Stimulated activated CD8-positive, alpha-beta memory T cell treated with anti-CD3 and anti-CD28 coated beads, Interleukin-7, amount 100 ng/mL, for 1 hour (primary cell): ENCODE results near the gene AMMECR1.
"Not testable (repeated sequence)": the region's sequence is repeated elsewhere in the genome, so short reads cannot be mapped to it uniquely, and the experiment has no call there.

ENCODE experiments used
- DNase-seq, 2 donors: peaks; one replicate each; pipeline ENCODE4 v3.0.0-alpha.2; 2020; ENCODE audit warnings: low read depth in 2 of 2

AMMECR1 gene

DNA sequence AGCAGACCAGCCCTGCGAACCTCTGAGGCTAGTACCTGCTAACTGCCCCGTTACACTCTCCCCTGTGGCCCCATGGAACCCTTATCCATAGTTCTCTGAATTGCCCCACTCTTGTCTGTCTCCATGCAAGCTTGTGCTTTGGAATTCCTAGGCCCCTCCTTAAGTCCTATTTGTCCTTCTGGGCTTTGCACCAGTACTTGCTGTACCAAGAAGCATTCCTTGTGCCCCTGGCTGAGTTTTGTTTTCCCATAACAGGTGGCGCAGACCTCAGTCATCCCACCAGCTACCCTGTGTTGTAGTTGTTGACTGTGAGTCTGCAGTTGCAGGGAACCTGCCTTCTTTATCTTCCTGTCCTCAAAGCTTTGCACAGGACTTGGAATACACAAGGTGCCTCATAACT lies 147.9 kb downstream of the AMMECR1 start:
- no peak for DNase-seq

DNA sequence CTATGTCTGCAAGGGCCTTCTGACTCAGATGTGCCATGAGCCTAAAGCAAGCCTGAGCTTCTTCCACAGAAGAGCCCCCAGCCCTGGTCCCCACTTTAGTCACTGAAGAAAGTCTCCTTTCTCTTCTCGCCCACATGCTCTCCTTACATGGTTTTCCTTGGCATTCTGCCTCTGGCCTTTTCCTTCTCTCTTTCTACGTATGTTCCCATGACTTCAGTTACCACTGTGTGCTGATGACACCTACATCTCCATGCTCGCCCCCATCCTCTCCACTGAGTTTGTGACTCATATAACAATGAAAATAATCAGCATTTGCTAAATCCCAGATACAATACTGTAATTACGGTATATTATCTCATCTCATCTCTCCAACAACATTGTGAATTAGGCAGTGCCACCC lies 149.3 kb downstream of the AMMECR1 start:
- DNase-seq = no peak

DNA sequence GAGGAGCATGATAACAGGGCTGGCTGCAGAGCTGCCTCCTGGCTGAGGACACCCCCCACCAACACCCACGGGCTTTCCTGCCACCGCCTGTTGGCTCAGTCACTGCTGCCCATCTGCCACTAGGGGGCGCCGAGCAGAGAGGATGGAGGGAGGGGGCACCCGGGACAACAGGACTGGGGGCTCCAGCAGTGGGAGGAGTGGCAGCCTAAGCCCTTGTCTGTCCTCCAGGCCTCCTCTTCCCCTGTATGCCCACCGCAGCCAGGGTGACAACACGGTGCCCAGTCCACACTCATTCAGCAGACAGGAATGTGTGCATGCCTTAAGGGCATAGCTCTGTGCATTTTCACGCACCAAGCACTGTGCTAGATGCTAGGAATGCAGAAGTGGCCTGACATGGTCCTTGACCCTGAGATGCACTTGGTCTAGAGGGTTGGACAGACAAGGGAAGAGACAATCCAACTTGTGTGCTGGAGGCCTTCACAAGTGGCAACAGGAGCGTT lies 149.9 kb downstream of the AMMECR1 start:
- peak in 1 of 2 donors; percentile 19 for DNase-seq

DNA sequence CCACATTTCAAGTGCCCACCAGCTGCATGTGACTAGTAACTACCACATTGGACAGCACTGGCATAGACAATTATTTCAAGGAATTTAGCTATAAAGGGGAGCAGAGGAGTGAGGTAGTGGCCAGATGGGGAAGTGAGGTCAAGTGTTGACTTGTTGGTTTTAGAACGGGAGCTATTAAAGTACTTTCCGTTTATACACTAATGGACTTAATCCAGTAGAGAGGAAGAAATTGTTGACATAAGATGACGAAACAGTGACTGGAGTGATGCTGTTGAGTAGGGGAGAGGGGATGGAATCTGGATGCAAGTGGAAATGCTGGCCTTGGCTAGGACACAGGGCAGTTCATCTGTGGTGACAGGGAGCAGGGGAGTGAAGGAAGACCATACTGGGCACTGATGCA lies 154.4 kb downstream of the AMMECR1 start:
- DNase-seq = no peak

DNA sequence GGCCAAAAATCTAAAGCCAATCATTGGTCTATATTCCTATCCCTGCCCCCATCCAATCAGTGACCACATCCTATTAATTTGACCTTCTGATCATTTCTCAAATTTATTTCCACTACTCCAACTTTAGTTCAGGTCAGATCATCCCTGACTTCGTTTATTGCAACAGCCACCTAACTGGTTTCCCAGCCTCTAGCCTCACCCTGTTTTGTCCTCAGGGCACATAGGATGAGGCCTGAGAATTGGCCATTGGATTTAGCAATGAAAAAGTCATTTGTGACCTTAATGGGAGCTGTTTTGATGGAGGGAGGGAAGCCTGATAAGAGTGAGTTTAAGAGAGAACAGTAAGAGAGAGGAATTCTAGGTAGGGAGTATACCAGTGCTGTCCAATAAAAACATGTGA lies 155.0 kb downstream of the AMMECR1 start:
- no peak for DNase-seq

DNA sequence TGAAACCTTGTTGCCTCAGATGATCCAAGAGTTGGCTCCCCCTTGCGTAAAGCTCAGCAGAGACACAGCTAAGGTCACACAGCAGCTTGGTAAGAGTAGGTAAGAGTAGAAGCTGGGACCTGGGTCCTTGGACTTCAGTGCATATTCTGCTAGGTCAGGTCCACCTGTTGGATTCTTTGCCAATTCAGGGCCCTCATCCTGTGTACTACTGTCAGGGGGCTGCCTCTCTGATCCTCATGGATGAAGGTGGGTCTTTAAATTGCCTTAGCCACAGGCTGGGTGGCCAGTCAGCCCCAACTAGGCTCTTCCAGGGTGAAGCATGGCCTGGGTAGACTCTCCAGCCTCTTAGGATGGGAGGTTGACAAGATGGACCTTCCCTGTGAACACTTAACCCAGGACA lies 155.8 kb downstream of the AMMECR1 start:
- DNase-seq = no peak

DNA sequence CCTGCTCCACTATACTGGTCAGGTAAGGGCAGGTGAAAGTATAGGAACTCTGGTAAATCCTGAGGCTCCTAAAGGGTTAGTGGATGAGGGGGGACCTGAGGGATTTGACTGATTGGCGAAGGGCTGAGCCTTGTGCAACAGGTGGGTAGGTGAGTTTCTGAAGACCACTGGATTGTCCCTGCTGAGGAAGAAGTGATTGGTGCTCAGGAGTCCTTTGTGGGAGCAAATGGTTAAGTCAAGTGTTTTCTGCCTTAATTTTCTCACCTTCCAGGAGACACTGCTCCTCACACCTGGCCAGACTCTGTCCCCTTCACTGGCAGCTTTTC lies 156.6 kb downstream of the AMMECR1 start:
- DNase-seq = no peak

DNA sequence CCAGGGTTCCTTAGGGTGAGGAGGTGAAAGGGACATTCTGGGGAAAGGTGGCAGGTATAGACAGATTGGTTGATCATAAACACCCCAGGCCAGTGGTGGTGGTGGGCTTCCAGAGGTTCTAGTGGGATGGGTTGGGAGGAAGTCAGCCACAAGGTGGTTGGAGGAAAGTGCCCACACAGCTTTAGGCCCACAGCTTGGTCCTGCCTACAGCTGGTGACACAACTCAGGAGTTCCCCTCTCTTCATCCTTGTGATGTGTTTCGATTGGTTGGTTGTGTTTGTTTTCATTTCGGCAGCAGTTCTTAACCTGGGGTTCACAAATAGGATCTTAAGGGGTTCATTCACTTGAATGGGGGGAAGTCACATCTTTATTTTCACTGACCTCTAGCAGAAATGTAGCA lies 158.0 kb downstream of the AMMECR1 start:
- DNase-seq = no peak

DNA sequence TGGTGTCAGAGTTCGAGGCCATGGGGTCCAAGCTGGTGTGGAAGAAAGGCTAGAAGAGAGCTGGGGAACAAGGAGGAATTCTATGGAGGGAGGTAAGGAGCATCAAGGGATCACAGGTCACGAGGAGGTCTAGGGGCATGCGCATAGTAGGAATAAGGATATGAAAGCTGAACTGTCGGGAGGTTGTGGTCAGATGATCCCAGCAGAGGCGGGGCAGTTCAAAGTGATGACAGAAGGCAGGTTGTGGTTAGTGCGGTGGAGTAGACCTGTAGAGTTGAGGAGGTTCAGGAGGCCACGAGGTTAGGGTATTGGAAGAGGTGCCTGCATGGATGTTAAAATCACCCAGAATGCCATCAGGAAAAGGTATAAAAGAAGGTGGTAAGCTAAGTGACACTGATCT lies 158.7 kb downstream of the AMMECR1 start:
- no peak for DNase-seq

DNA sequence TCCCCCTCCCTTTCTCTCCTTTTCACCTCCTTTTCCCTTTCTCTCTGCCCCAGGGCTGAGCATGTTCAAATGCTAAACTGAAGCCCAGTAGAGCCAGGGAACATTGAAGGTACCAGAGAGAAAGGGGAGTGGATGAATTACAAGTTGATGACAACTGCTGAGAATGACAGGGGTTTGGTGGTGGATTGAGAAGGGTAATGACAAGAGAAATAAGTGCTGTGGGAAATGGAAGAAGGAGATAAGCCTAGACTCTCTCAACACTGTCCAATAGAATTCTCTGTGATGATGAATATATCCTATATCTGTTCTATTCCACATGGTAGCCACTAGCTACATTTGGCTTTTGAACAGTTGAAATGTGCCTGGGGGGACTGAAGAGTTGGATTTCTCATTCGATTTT lies 160.4 kb downstream of the AMMECR1 start:
- DNase-seq = no peak

DNA sequence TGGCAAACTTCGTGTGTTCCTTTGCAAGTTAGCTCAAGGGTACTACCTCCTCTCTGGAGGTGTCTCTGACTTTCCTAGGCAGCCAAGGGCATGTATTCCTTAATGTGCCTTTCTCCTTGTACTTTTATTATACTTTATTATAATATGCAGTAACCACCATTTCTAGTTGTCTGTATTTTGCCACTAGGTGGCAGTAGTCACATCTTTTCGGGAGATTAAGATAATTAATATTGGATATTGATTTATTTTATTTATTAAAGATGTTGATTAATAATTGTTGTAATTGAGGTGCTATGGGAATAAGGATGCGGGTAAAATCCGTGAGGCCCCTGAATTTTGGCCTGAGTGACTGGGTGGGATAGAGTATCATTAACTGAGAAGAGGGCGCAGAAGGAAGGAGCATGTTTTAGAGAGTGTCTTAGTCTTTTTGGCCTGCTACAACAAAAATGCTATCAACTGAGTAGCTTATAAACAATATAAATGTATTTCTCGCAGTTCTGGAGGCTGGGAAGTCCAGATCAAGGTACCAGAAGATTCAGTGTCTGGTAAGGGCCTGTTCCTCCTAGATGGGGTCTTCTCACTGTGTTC lies 161.6 kb downstream of the AMMECR1 start:
- no peak for DNase-seq

DNA sequence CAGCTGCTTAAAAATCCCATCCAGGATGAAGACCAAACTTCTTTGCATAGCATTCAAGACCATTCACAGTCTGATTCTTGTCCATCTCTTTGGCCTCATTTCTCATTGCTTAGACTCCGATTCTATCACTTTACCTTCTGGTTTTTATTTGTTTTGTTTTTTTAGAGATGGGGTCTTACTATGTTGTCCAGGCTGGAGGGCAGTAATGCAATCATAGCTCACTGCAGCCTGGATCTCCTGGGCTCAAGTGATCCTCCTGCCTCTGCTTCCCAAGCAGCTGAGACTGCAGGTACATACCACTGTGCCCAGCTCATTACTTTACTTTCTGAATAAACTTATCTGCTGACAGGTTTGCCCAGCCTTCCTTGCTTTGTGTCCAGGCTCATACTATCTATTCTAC lies 162.1 kb downstream of the AMMECR1 start:
- no peak for DNase-seq

DNA sequence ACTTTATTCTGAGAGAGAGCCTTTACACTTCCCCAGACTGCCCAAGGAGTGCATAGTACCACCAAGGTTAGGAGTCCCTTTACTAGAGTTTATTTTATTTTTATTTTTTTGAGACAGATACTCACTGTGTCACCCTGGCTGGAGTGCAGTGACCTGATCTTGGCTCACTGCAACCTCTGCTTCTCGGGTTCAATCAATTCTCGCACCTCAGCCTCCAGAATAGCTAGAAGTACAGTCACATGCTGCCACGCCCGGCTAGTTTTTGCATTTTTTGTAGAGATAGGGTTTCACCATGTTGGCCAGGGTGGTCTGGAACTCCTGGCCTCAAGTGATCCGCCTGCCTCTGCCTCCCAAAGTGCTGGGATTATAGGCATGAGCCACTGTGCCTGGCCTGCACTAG lies 163.6 kb downstream of the AMMECR1 start:
- DNase-seq = not testable (repeated sequence)

DNA sequence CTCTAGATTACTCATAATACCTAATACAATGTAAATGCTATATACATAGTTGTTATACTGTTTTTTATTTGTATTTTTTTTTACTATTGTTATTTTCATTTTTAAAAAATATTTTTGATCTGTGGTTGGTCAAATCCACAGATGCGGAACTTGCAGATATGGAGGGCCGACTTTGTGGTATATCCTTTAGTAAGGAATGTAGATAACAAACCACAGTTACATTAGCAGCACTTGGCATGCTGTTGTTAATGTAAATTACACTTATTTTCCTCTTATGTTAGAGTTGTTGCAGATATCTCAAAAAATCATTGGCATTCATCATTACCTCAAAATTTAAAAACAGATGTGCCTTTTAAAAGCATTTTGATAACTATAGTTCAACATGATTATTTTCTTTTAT lies 164.0 kb downstream of the AMMECR1 start:
- DNase-seq = no peak

DNA sequence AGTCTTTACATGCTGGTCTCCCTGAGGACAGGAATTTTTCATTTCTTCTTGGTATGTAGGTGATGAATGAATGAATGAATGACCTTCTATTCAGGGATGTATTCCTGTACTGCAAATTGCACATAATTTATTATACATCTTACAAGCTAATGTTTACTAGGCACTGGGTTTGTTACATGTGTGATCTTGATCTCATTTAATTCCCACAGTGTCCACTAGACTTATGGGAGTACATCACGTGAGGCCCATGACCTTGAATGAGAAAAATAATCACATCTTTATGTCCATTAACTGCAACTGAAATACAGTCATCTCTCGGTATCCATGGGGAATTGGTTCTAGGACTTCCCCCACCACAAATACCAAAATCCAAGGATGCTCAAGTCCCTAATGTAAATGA lies 164.6 kb downstream of the AMMECR1 start:
- no peak for DNase-seq

DNA sequence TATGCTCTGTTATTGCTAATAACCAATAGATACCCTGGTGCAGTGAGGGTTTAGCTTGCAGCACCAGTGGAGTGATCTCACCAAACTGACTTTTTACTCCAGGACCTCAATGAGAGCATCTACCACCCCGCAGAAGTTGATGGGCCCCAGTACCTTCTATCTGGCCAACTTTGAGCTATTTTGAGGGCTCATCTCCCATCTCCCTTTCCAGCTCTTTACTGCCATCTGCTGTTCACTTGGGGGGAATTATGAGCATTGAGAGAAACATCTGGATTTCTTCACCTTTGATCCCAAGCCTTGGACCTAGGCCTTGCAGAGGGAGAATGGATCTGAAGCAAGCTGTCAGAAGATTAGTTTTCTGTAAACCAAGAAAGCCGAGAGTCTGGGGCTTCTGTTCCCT lies 171.4 kb downstream of the AMMECR1 start:
- no peak for DNase-seq

DNA sequence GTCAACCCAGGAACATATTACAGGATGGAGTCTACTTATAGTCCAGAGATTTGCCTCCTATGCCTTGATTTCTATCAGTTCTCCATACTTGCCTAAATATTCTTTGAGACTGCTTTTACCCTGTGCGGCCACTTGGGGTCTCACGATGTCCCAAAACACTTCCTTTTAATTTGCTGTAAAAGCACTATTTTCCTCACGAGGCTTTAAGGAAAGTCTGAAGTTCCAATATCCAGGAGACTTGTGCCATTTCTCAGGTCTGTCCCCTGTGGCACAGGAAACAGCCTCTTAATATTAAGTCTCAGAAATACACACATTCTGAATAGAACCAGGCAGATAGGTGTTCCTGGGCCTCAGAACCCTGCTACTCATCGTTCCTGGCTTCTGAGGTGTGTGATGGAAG lies 172.0 kb downstream of the AMMECR1 start:
- DNase-seq = no peak

DNA sequence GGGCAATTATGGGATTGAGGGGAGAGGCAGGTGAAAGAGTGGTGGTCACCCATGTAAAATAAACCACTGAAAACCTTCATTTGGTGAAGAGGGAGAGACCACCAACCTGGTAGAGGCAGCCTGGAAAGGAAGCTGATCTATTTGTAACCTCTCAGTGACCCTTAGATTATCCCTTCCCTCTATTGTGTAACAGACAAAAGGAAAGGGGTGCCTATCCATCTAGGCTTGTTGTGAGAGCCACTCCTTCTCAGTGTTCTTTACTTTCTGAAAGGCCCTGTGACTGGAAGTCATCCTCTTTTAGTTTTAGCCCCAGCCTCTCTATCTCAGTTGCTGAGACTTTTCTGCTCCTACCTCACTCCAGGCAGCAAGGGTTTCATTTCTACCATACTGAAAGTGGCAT lies 172.6 kb downstream of the AMMECR1 start:
- DNase-seq = no peak
